Measurements from ENCODE around the gene NEK7.
"Not testable (repeated sequence)": the region's sequence is repeated elsewhere in the genome, so short reads cannot be mapped to it uniquely, and the experiment has no call there.

NEK7 gene

GRCh38 chr1:198173832-198174231 lies 17.0 kb downstream of the NEK7 start:
- DNase-seq: no peak

GRCh38 chr1:198174297-198174696 lies 17.5 kb downstream of the NEK7 start:
- no peak for DNase-seq

- DNase-seq: no peak
These were observed 18.8 kb downstream of the NEK7 start for GRCh38 chr1:198175423-198176170.

GRCh38 chr1:198176179-198176578 lies 19.4 kb downstream of the NEK7 start:
- DNase-seq: no peak

- DNase-seq: no peak
These were observed 20.7 kb downstream of the NEK7 start for GRCh38 chr1:198177546-198177945.

GRCh38 chr1:198178615-198179014 lies 21.8 kb downstream of the NEK7 start:
- no peak for DNase-seq

- no peak for DNase-seq
These were observed 22.8 kb downstream of the NEK7 start for GRCh38 chr1:198179556-198179981.

- no peak for DNase-seq
These were observed 26.8 kb downstream of the NEK7 start for GRCh38 chr1:198183605-198184004.

GRCh38 chr1:198184516-198184915 lies 27.7 kb downstream of the NEK7 start:
- no peak for DNase-seq

GRCh38 chr1:198185146-198185545 lies 28.3 kb downstream of the NEK7 start:
- DNase-seq: no peak

- no peak for DNase-seq
These were observed 29.0 kb downstream of the NEK7 start for GRCh38 chr1:198185759-198186158.

- DNase-seq: no peak
These were observed 30.2 kb downstream of the NEK7 start for GRCh38 chr1:198186916-198187580.

GRCh38 chr1:198187973-198188588 lies 31.3 kb downstream of the NEK7 start:
- DNase-seq: no peak

- DNase-seq: no peak
These were observed 34.3 kb downstream of the NEK7 start for GRCh38 chr1:198191117-198191516.

GRCh38 chr1:198193871-198194270 lies 37.1 kb downstream of the NEK7 start:
- DNase-seq: not testable (repeated sequence)

- DNase-seq: no peak
These were observed 39.8 kb downstream of the NEK7 start for GRCh38 chr1:198196630-198197029.

GRCh38 chr1:198197285-198197684 lies 40.5 kb downstream of the NEK7 start:
- no peak for DNase-seq

- DNase-seq: no peak
These were observed 42.3 kb downstream of the NEK7 start for GRCh38 chr1:198199105-198199504.

- DNase-seq: no peak
These were observed 45.4 kb downstream of the NEK7 start for GRCh38 chr1:198201956-198202784.

GRCh38 chr1:198203434-198203833 lies 46.6 kb downstream of the NEK7 start:
- DNase-seq: no peak

GRCh38 chr1:198205016-198205684 lies 48.4 kb downstream of the NEK7 start:
- DNase-seq: no peak

GRCh38 chr1:198206292-198206691 lies 49.5 kb downstream of the NEK7 start:
- no peak for DNase-seq

GRCh38 chr1:198211696-198212095 lies 54.9 kb downstream of the NEK7 start:
- DNase-seq: no peak

Data from NCI-H2171 treated with DMSO at 0.1 percent for 48 hours (cell line).